Neural cell (in vitro differentiated cells): Measurements from ENCODE around the gene ANTXR1. TPM values are rescaled to one million over a fixed set of nuclear protein-coding genes. Genes with fewer than 3 reads are reported as not detected.

ENCODE experiments used
- H2AFZ ChIP-seq: fragments of 200-600, 300-800 bp; sonication (generic), shearing (Covaris generic); 2 replicates; pipeline ENCODE4 v1.6.0; 2014; ENCODE audit warnings: low read depth, mild to moderate bottlenecking, antibody characterized with exemption, low read length, moderate library complexity
- H3F3A ChIP-seq: fragments of 200-600 bp; shearing (Covaris generic); 2 replicates; pipeline ENCODE4 v1.6.1; 2016; ENCODE audit warnings: mild to moderate bottlenecking, moderate library complexity, mixed read lengths, antibody characterized with exemption, low read length; ENCODE audit not compliant: insufficient read depth, poor library complexity, severe bottlenecking
- H3K27ac ChIP-seq: fragments of 200-600, 300-800 bp; sonication (generic), shearing (Covaris generic); 2 replicates; pipeline ENCODE4 v1.5.1; 2014; ENCODE audit warnings: mild to moderate bottlenecking, low read length, moderate library complexity
- H3K27me3 ChIP-seq: fragments of 300-800, 200-600 bp; sonication (generic), shearing (Covaris generic); 2 replicates; pipeline ENCODE4 v1.6.0; 2014; ENCODE audit warnings: mild to moderate bottlenecking, low read depth, low read length, moderate library complexity; ENCODE audit not compliant: insufficient read depth
- H3K36me3 ChIP-seq: fragments of 300-800, 200-600 bp; sonication (generic), shearing (Covaris generic); 2 replicates; pipeline ENCODE4 v1.5.1; 2014; ENCODE audit warnings: mild to moderate bottlenecking, antibody characterized with exemption, low read length, moderate library complexity; ENCODE audit not compliant: insufficient read depth
- H3K4me2 ChIP-seq: fragments of 300-800, 200-600 bp; sonication (generic), shearing (Covaris generic); 2 replicates; pipeline ENCODE4 v1.6.0; 2014; ENCODE audit warnings: mild to moderate bottlenecking, low read length
- H3K4me3 ChIP-seq: fragments of 300-800, 200-600 bp; sonication (generic), shearing (Covaris generic); 2 replicates; pipeline ENCODE4 v1.5.1; 2014; ENCODE audit warnings: mild to moderate bottlenecking, low read length, moderate library complexity
- H3K79me2 ChIP-seq: fragments of 200-600 bp; shearing (Covaris generic); replicated peaks from 2 replicates; pipeline ENCODE4 v1.6.0; 2014; ENCODE audit warnings: mild to moderate bottlenecking, low read length, moderate library complexity; ENCODE audit not compliant: insufficient read depth
- H3K9ac ChIP-seq: fragments of 300-800, 200-600 bp; sonication (generic), shearing (Covaris generic); 2 replicates; pipeline ENCODE4 v1.6.1; 2016; ENCODE audit warnings: mild to moderate bottlenecking, low read length, mixed read lengths
- H3K9me2 ChIP-seq: fragments of 200-600 bp; shearing (Covaris generic); 2 replicates; pipeline ENCODE4 v1.6.1; 2016; ENCODE audit warnings: mild to moderate bottlenecking, low read length, mixed read lengths; ENCODE audit not compliant: insufficient read depth
- H3K9me3 ChIP-seq: fragments of 200-600, 300-800 bp; sonication (generic), shearing (Covaris generic); 2 replicates; pipeline ENCODE4 v1.6.1; 2016; ENCODE audit warnings: mild to moderate bottlenecking, mixed run types, low read length, moderate library complexity, mixed read lengths
- H4K20me1 ChIP-seq: fragments of 200-600 bp; shearing (Covaris generic); 2 replicates; pipeline ENCODE4 v1.6.1; 2016; ENCODE audit warnings: mild to moderate bottlenecking, mixed run types; ENCODE audit not compliant: insufficient read depth
- CTCF ChIP-seq: fragments of 450-650 bp; IDR thresholded peaks from 2 replicates; pipeline ENCODE4 v1.5.1; 2014; ENCODE audit warnings: antibody characterized with exemption, mild to moderate bottlenecking, moderate library complexity; ENCODE audit not compliant: poor library complexity, severe bottlenecking
- EP300 ChIP-seq: fragments of 450-650 bp; conservative IDR thresholded peaks from 2 replicates; pipeline ENCODE4 v1.6.1; 2014; ENCODE audit warnings: antibody characterized with exemption, mild to moderate bottlenecking, moderate library complexity; ENCODE audit not compliant: poor library complexity, severe bottlenecking
- EZH2 ChIP-seq: fragments of 200-600, 300-800 bp; shearing (Covaris generic), sonication (generic); IDR thresholded peaks from 2 replicates; pipeline ENCODE4 v1.6.1; 2014; ENCODE audit warnings: antibody characterized with exemption, low read length, borderline replicate concordance, mild to moderate bottlenecking; ENCODE audit not compliant: insufficient read depth, poor library complexity, severe bottlenecking
- MXI1 ChIP-seq: fragments of 450-650 bp; conservative IDR thresholded peaks from 2 replicates; pipeline ENCODE4 v1.6.1; 2014; ENCODE audit warnings: antibody characterized with exemption, mild to moderate bottlenecking; ENCODE audit not compliant: poor library complexity, severe bottlenecking
- POLR2AphosphoS5 ChIP-seq: IDR thresholded peaks from 2 replicates; pipeline ENCODE4 v1.6.1; 2012
- RAD21 ChIP-seq: fragments of 450-650 bp; conservative IDR thresholded peaks from 2 replicates; pipeline ENCODE4 v1.6.1; 2014; ENCODE audit warnings: antibody characterized with exemption, mild to moderate bottlenecking, moderate library complexity
- SMC3 ChIP-seq: fragments of 450-650 bp; conservative IDR thresholded peaks from 2 replicates; pipeline ENCODE4 v1.6.1; 2014; ENCODE audit warnings: antibody characterized with exemption, mild to moderate bottlenecking, moderate library complexity; ENCODE audit not compliant: poor library complexity
- TAF1 ChIP-seq: IDR thresholded peaks from 2 replicates; pipeline ENCODE4 v1.6.1; 2012; ENCODE audit warnings: low read depth
- polyA plus RNA-seq: library from polyadenylated mRNA; depleted of rRNA; stranded (reverse); fragments of >200 nt; gene quantifications from 2 replicates; pipeline ENCODE4 v1.2.3, GENCODE V29; 2014
- TF ChIP-seq, protein P1 (sequence below): IDR thresholded peaks from 2 replicates; pipeline ENCODE4 v1.6.1; 2012; ENCODE audit warnings: borderline replicate concordance

The ANTXR1 gene
- polyA plus RNA-seq, 1 donor from 2014 or later, result 4.9 TPM

- Histone ChIP-seq H3K9ac (no peak overlapping the region), H3K79me2 (no peaks in the 10 kb centered on the region), H2AFZ (no peak overlapping the region), H3K4me2 (no peak overlapping the region), H4K20me1 (no peaks in the 10 kb centered on the region), H3K36me3 (no peaks in the 10 kb centered on the region), H3F3A (no peaks in the 10 kb centered on the region), H3K27ac (no peak overlapping the region), H3K4me3 (no peak overlapping the region), H3K27me3 (no peaks in the 10 kb centered on the region), H3K9me3 (no peaks in the 10 kb centered on the region), H3K9me2 (no peaks in the 10 kb centered on the region)
- TF ChIP-seq POLR2AphosphoS5 (no peak), RAD21 (no peak), EP300 (no peak), MXI1 (no peak), EZH2 (no peak), CTCF (no peak), TAF1 (no peak), SMC3 (no peak)
- TF ChIP-seq, protein P1, sequence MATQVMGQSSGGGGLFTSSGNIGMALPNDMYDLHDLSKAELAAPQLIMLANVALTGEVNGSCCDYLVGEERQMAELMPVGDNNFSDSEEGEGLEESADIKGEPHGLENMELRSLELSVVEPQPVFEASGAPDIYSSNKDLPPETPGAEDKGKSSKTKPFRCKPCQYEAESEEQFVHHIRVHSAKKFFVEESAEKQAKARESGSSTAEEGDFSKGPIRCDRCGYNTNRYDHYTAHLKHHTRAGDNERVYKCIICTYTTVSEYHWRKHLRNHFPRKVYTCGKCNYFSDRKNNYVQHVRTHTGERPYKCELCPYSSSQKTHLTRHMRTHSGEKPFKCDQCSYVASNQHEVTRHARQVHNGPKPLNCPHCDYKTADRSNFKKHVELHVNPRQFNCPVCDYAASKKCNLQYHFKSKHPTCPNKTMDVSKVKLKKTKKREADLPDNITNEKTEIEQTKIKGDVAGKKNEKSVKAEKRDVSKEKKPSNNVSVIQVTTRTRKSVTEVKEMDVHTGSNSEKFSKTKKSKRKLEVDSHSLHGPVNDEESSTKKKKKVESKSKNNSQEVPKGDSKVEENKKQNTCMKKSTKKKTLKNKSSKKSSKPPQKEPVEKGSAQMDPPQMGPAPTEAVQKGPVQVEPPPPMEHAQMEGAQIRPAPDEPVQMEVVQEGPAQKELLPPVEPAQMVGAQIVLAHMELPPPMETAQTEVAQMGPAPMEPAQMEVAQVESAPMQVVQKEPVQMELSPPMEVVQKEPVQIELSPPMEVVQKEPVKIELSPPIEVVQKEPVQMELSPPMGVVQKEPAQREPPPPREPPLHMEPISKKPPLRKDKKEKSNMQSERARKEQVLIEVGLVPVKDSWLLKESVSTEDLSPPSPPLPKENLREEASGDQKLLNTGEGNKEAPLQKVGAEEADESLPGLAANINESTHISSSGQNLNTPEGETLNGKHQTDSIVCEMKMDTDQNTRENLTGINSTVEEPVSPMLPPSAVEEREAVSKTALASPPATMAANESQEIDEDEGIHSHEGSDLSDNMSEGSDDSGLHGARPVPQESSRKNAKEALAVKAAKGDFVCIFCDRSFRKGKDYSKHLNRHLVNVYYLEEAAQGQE, result no peak
These were observed 151.2 kb downstream of the ANTXR1 start for GRCh38 chr2:69164061-69164778.

DNA sequence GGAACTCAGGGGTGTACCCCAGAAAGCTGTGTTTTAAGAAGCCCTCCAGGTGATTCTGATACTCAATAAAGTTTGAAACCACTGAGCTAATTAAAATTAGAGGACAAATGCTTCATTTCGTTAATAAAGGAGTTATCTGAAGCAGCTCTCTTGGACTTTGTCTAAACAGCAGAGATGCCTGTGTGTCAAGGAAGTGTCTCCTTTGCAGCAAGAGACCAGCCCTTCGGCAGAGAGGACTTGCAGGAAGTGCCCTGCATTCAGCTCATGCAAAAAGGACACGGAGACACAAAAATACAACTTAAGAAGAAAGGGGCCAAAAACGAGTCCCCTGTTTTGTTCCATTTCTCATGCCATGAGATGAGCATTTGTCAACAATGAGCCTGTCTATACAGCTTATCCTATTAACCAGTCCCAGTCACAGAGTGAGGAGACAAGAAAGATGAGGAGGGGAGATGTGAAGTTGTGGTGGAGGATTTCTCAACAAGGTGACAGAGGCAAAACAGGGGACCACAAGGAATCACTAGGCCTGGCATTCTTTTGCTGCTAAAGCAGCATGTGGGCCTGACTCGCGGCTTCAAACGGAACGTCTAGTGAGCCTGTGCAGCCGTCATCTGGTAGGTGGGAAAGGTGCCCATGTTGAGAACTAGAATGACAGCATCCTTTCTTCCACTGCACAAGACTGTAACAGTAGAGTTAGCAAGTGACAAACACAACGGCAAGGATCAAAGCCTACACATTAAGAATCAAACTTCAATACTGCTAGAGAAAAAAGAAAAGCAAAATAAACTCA lies 152.3 kb downstream of the ANTXR1 start:
- H3K9ac ChIP-seq, result no peak overlapping the region
- no peak for TF ChIP-seq TAF1
- no peak for TF ChIP-seq SMC3
- no peak for TF ChIP-seq EZH2
- no peak for TF ChIP-seq RAD21
- TF ChIP-seq, protein P1, result no peak
- TF ChIP-seq CTCF, result no peak
- TF ChIP-seq MXI1, result no peak
- TF ChIP-seq EP300, result no peak
- no peak for TF ChIP-seq POLR2AphosphoS5
- H3K27ac ChIP-seq, result no peak overlapping the region
- no peaks in the 10 kb centered on the region for H3K27me3 ChIP-seq
- no peak overlapping the region for H2AFZ ChIP-seq
- H3K4me3 ChIP-seq, result no peak overlapping the region
- H4K20me1 ChIP-seq, result no peaks in the 10 kb centered on the region
- no peaks in the 10 kb centered on the region for H3K36me3 ChIP-seq
- no peaks in the 10 kb centered on the region for H3K9me3 ChIP-seq
- H3K4me2 ChIP-seq, result no peak overlapping the region
- H3K9me2 ChIP-seq, result no peaks in the 10 kb centered on the region
- no peaks in the 10 kb centered on the region for H3F3A ChIP-seq
- no peaks in the 10 kb centered on the region for H3K79me2 ChIP-seq
